ENCODE data around the gene NRXN3. TPM values are rescaled to one million over a fixed set of nuclear protein-coding genes. Genes with fewer than 3 reads are reported as not detected.

The NRXN3 gene
- total and polyA plus RNA-seq, 2 of the 4 experiments (the other 2 are of a cell fraction) = 4.8 to 25.1 TPM

- no peak overlapping the region for H4K5ac ChIP-seq (ENCODE audit: low read depth, low read length)
- no peaks in the 10 kb centered on the region for H4K20me1 ChIP-seq (ENCODE audit: insufficient read depth, low read length)
- H2BK120ac ChIP-seq (ENCODE audit: low read depth, low read length) = no peak overlapping the region
- dilution Hi-C loops (cut with HindIII; ENCODE audit: low sequenced_read_pairs, unreplicated experiment) (no loop called here), in situ Hi-C loops (cut with MboI; ENCODE audit: low sequenced_read_pairs) (no loop called here), intact Hi-C loops (cut with micrococcal nuclease) (no loop called here)
- H3K9me3 ChIP-seq (ENCODE audit: control insufficient read depth, insufficient read depth, low read length) = no peaks in the 10 kb centered on the region
- DNase-seq (peak; percentile 47), ATAC-seq (ENCODE audit: low read depth) (no peak)
- no peak overlapping the region for H3K18ac ChIP-seq (ENCODE audit: low read depth, low read length)
- no peak overlapping the region for H3K14ac ChIP-seq (replicated peaks; ENCODE audit: low read depth, low read length)
- H3K79me1 ChIP-seq (ENCODE audit: low read depth in 1 of 2, low read length in 2 of 2) = no peaks in the 10 kb centered on the region
- H2BK15ac ChIP-seq (ENCODE audit: low read depth, low read length) = no peak overlapping the region
- no peak overlapping the region for H2AFZ ChIP-seq (replicated peaks; ENCODE audit: low read length, poor library complexity)
- H3K27ac ChIP-seq (ENCODE audit: insufficient read depth, low read length) = no peak overlapping the region
- no peak overlapping the region for H3K4ac ChIP-seq (ENCODE audit: low read depth, low read length)
- H2BK5ac ChIP-seq (ENCODE audit: low read depth, low read length, poor library complexity, severe bottlenecking) = no peak overlapping the region
- BruUV-seq (replicated peaks) = no TSS peak
- no peaks in the 10 kb centered on the region for H3K4me1 ChIP-seq (ENCODE audit: control insufficient read depth, insufficient read depth, low read length)
- no peaks in the 10 kb centered on the region for H3K36me3 ChIP-seq (ENCODE audit: control insufficient read depth, insufficient read depth, low read length)
- no peak overlapping the region for H3K23ac ChIP-seq (ENCODE audit: low read depth, low read length)
- WGBS, 2 experiments (ENCODE audit: extremely low coverage in 2 of 2, insufficient read length in 1 of 2) = no CpG with 5 or more reads among the region's 2 CpGs
- POLR2A ChIA-PET (ENCODE audit: unreplicated experiment) = no interaction called here
- H3K4me3 ChIP-seq (ENCODE audit: insufficient read depth, low read depth, low read length) = no peak overlapping the region
- H4K91ac ChIP-seq (ENCODE audit: insufficient read depth, low read depth, low read length) = no peak overlapping the region
- H2AK9ac ChIP-seq (replicated peaks; ENCODE audit: low read depth, low read length, poor library complexity) = no peak overlapping the region
- H4K8ac ChIP-seq (ENCODE audit: low read depth in 2 of 2, low read length in 2 of 2) = no peak overlapping the region
- H3K9me1 ChIP-seq (ENCODE audit: insufficient read depth, low read length) = no peaks in the 10 kb centered on the region
- no peak overlapping the region for H3K4me2 ChIP-seq (ENCODE audit: low read depth, low read length)
- H2AK5ac ChIP-seq (ENCODE audit: low read depth, low read length) = no peak overlapping the region
- H2BK20ac ChIP-seq (ENCODE audit: low read depth, low read length) = no peak overlapping the region
- TF ChIP-seq CTCF (conservative IDR thresholded peaks at IDR 0.05; ENCODE audit: low read depth, low read length) = no peak
- no peak for TF ChIP-seq MAZ (IDR thresholded peaks at IDR 0.05; ENCODE audit: borderline replicate concordance, low read depth, low read length)
- TF ChIP-seq CHD1 (IDR thresholded peaks at IDR 0.05; ENCODE audit: low read depth, low read length) = no peak
- TF ChIP-seq USF2 (IDR thresholded peaks at IDR 0.05; ENCODE audit: low read depth, low read length) = no peak
- no peak for TF ChIP-seq FOS (IDR thresholded peaks at IDR 0.05; ENCODE audit: low read depth, low read length)
- TF ChIP-seq RFX5 (IDR thresholded peaks at IDR 0.05; ENCODE audit: low read depth, low read length) = no peak
- TF ChIP-seq SMC3 (IDR thresholded peaks at IDR 0.05; ENCODE audit: low read depth, low read length) = no peak
- TF ChIP-seq BHLHE40 (IDR thresholded peaks at IDR 0.05; ENCODE audit: low read depth, low read length) = no peak
- no peak for TF ChIP-seq ELK1 (IDR thresholded peaks at IDR 0.05; ENCODE audit: borderline replicate concordance, low read depth, low read length)
- H3K9ac ChIP-seq (ENCODE audit: low read depth, low read length) = no peak overlapping the region
- H3K27me3 ChIP-seq (ENCODE audit: control insufficient read depth, insufficient read depth, low read length) = no peaks in the 10 kb centered on the region
- H3K56ac ChIP-seq (ENCODE audit: extremely low read depth, insufficient read depth, low read length) = no peak overlapping the region
- CTCF ChIA-PET = no interaction called here
These were observed 812.4 kb downstream of the NRXN3 start for GRCh38 chr14:78982551-78982950.

Data from IMR-90 (cell line).